Measurements from ENCODE around the gene DRD2.

Gene DRD2

GRCh38 chr11:113481672-113482071 is 6.5 kb upstream of the DRD2 start:
- DNase-seq, result no peak

- no peak for DNase-seq
Measured at GRCh38 chr11:113481226-113481625, 6.0 kb upstream of the DRD2 start.

- DNase-seq, result no peak
Measured at GRCh38 chr11:113477321-113477720, 2.1 kb upstream of the DRD2 start.

GRCh38 chr11:113476553-113476952 is 1.4 kb upstream of the DRD2 start:
- DNase-seq, result no peak

- DNase-seq, result peak; percentile 3 to 33
Measured at GRCh38 chr11:113474362-113475159, 637 bp downstream of the DRD2 start.

- no peak for DNase-seq
Measured at GRCh38 chr11:113473983-113474361, 1.2 kb downstream of the DRD2 start.

- DNase-seq, result no peak
Measured at GRCh38 chr11:113472471-113472870, 2.7 kb downstream of the DRD2 start.

GRCh38 chr11:113470233-113470632 is 5.0 kb downstream of the DRD2 start:
- no peak for DNase-seq

GRCh38 chr11:113468726-113469345 is 6.4 kb downstream of the DRD2 start:
- no peak for DNase-seq

GRCh38 chr11:113467545-113467944 is 7.7 kb downstream of the DRD2 start:
- no peak for DNase-seq

GRCh38 chr11:113465786-113466185 is 9.4 kb downstream of the DRD2 start:
- DNase-seq, result no peak

- DNase-seq, result no peak
Measured at GRCh38 chr11:113464416-113464815, 10.8 kb downstream of the DRD2 start.

GRCh38 chr11:113462830-113463229 is 12.4 kb downstream of the DRD2 start:
- DNase-seq, result no peak

- DNase-seq, result no peak
Measured at GRCh38 chr11:113461639-113462038, 13.6 kb downstream of the DRD2 start.

- DNase-seq, result no peak
Measured at GRCh38 chr11:113460469-113460868, 14.7 kb downstream of the DRD2 start.

- no peak for DNase-seq
Measured at GRCh38 chr11:113458189-113458588, 17.0 kb downstream of the DRD2 start.

GRCh38 chr11:113457784-113458183 is 17.4 kb downstream of the DRD2 start:
- DNase-seq, result no peak

- DNase-seq, result no peak
Measured at GRCh38 chr11:113454455-113454854, 20.7 kb downstream of the DRD2 start.

GRCh38 chr11:113449743-113450142 is 25.5 kb downstream of the DRD2 start:
- DNase-seq, result no peak

- DNase-seq, result no peak
Measured at GRCh38 chr11:113448316-113448677, 26.9 kb downstream of the DRD2 start.

- DNase-seq, result no peak
Measured at GRCh38 chr11:113447621-113448315, 27.4 kb downstream of the DRD2 start.

GRCh38 chr11:113446938-113447337 is 28.3 kb downstream of the DRD2 start:
- DNase-seq, result no peak

- DNase-seq, result no peak
Measured at GRCh38 chr11:113446112-113446511, 29.1 kb downstream of the DRD2 start.

- DNase-seq, result no peak
Measured at GRCh38 chr11:113444502-113445123, 30.6 kb downstream of the DRD2 start.

Measured in activated CD4-positive, alpha-beta T cell treated with anti-CD3 and anti-CD28 coated beads for 4 hours (primary cell).